Measurements from ENCODE around the gene SRPK2. TPM values are rescaled to one million over a fixed set of nuclear protein-coding genes. Genes with fewer than 3 reads are reported as not detected.

Gene SRPK2
- total RNA-seq, 1 donor from 2014 or later = 54.8 TPM

DNA sequence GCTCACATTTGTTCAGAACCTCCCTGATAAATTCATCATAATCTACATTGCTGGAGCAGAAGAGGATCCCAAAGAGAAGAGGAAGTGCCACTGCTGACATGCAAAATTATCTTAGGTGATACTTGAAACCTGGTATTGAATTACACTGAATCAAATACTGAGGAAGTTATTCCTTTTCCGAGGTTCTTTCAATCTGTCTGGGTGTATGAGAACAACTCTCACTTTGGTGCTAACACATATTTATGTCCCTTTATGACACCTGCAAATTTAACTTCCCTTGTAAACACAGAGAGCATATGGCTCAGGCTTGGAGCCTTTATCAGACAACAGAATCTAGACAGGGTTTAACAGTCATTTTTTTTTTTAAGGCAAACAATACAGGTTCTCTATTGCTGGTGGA lies 131.4 kb downstream of the SRPK2 start:
- H3K9ac ChIP-seq (ENCODE audit: low read length) = no peak overlapping the region
- Mint-ChIP-seq H3K4me1 (ENCODE audit: low read depth, unreplicated experiment) (peaks cover 19% of the 10 kb centered on the region), H3K27me3 (ENCODE audit: low read depth, unreplicated experiment) (no peaks in the 10 kb centered on the region), H3K4me3 (ENCODE audit: unreplicated experiment) (no peak overlapping the region), H3K9me3 (ENCODE audit: unreplicated experiment) (peaks cover 2% of the 10 kb centered on the region), H3K27ac (ENCODE audit: unreplicated experiment) (no peak overlapping the region), H3K36me3 (ENCODE audit: low read depth, unreplicated experiment) (peaks cover 6% of the 10 kb centered on the region)
- peaks cover 55% of the 10 kb centered on the region for H3K79me2 ChIP-seq (ENCODE audit: insufficient read depth, low read length)
- no peak overlapping the region for H3K4me2 ChIP-seq (ENCODE audit: low read length)
- H3K27me3 ChIP-seq (ENCODE audit: insufficient read depth, low read length) = no peaks in the 10 kb centered on the region
- H4K20me1 ChIP-seq (ENCODE audit: insufficient read depth, low read length) = peaks cover 62% of the 10 kb centered on the region
- H3K36me3 ChIP-seq (ENCODE audit: insufficient read depth, low read length) = no peaks in the 10 kb centered on the region
- TF ChIP-seq, protein P1, sequence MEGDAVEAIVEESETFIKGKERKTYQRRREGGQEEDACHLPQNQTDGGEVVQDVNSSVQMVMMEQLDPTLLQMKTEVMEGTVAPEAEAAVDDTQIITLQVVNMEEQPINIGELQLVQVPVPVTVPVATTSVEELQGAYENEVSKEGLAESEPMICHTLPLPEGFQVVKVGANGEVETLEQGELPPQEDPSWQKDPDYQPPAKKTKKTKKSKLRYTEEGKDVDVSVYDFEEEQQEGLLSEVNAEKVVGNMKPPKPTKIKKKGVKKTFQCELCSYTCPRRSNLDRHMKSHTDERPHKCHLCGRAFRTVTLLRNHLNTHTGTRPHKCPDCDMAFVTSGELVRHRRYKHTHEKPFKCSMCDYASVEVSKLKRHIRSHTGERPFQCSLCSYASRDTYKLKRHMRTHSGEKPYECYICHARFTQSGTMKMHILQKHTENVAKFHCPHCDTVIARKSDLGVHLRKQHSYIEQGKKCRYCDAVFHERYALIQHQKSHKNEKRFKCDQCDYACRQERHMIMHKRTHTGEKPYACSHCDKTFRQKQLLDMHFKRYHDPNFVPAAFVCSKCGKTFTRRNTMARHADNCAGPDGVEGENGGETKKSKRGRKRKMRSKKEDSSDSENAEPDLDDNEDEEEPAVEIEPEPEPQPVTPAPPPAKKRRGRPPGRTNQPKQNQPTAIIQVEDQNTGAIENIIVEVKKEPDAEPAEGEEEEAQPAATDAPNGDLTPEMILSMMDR (IDR thresholded peaks at IDR 0.05; ENCODE audit: insufficient read depth, low read depth, low read length) = no peak
- no peak for TF ChIP-seq EZH2 (IDR thresholded peaks at IDR 0.05; ENCODE audit: insufficient read depth, low read length)
- H3K9me3 ChIP-seq (ENCODE audit: insufficient read depth, low read depth, low read length) = no peaks in the 10 kb centered on the region
- no peak overlapping the region for H3K4me3 ChIP-seq (ENCODE audit: insufficient read depth, low read depth, low read length)
- DNase-seq (ENCODE audit: low read depth) (no peak), FAIRE-seq (no peak)
- H3K4me1 ChIP-seq (ENCODE audit: insufficient read depth, low read length) = peaks cover 6% of the 10 kb centered on the region
- H2AFZ ChIP-seq (ENCODE audit: low read depth, low read length) = no peak overlapping the region
- H3K27ac ChIP-seq (ENCODE audit: low read depth, low read length) = no peak overlapping the region

DNA sequence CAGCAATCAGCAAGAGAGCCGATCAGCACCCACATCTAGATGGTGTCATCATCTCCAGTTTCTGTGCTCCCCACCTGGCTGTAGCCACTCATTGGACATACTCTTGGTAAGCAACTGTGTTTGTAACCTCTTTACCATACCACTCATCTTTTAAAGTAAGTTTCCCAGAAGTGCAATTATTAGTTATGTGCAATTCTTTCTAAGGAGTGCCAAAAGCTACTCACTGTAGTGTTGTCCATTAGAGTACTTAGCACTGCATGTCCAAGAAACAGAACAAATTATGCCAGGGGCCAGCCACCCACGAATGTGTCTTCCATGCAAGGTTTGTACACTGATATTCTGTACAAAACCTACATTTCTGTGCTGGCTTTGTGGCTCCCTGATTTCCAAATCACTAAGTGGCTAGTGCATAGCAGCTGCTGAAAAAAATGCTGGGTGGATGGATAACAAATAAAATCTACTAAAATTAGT lies 131.9 kb downstream of the SRPK2 start:
- Histone ChIP-seq H3K9me3 (ENCODE audit: insufficient read depth, low read depth, low read length) (no peaks in the 10 kb centered on the region), H3K27ac (ENCODE audit: low read depth, low read length) (no peak overlapping the region), H3K4me2 (ENCODE audit: low read length) (no peak overlapping the region), H3K4me1 (ENCODE audit: insufficient read depth, low read length) (peaks cover 6% of the 10 kb centered on the region), H4K20me1 (ENCODE audit: insufficient read depth, low read length) (peaks cover 60% of the 10 kb centered on the region), H3K36me3 (ENCODE audit: insufficient read depth, low read length) (no peaks in the 10 kb centered on the region), H3K9ac (ENCODE audit: low read length) (no peak overlapping the region), H2AFZ (ENCODE audit: low read depth, low read length) (no peak overlapping the region), H3K4me3 (ENCODE audit: insufficient read depth, low read depth, low read length) (no peak overlapping the region), H3K27me3 (ENCODE audit: insufficient read depth, low read length) (no peaks in the 10 kb centered on the region), H3K79me2 (ENCODE audit: insufficient read depth, low read length) (peaks cover 51% of the 10 kb centered on the region)
- TF ChIP-seq EZH2 (IDR thresholded peaks at IDR 0.05; ENCODE audit: insufficient read depth, low read length) = no peak
- TF ChIP-seq, protein P1 (IDR thresholded peaks at IDR 0.05; ENCODE audit: insufficient read depth, low read depth, low read length) = no peak
- Mint-ChIP-seq H3K36me3 (ENCODE audit: low read depth, unreplicated experiment) (peaks cover 6% of the 10 kb centered on the region), H3K4me1 (ENCODE audit: low read depth, unreplicated experiment) (peaks cover 18% of the 10 kb centered on the region), H3K9me3 (ENCODE audit: unreplicated experiment) (peaks cover 2% of the 10 kb centered on the region), H3K4me3 (ENCODE audit: unreplicated experiment) (no peak overlapping the region), H3K27ac (ENCODE audit: unreplicated experiment) (no peak overlapping the region), H3K27me3 (ENCODE audit: low read depth, unreplicated experiment) (no peaks in the 10 kb centered on the region)
- no peak for DNase-seq (ENCODE audit: low read depth)
- no peak for FAIRE-seq

DNA sequence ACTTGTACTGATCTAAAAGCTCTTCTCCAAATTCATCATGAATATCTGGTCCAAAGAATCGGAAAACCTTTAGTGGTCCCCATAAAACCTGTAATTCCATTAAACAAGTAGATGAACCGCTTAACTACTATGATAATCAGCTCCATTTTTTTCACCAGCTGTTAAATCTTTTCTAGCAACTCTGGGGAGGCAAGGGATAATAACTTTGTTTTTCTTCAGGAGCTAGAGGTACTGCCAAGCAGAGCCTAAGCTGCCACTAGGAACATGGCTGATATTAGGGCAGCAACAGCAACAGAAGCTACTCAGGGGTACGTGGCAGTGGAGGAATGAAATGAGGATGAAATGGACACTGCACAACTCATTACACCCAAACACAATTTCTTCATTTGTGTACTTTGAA lies 138.0 kb downstream of the SRPK2 start:
- H3K4me3 Mint-ChIP-seq (ENCODE audit: unreplicated experiment) = no peak overlapping the region
- no peak overlapping the region for H3K27ac Mint-ChIP-seq (ENCODE audit: unreplicated experiment)
- no peaks in the 10 kb centered on the region for H3K4me1 ChIP-seq (ENCODE audit: insufficient read depth, low read length)
- no peaks in the 10 kb centered on the region for H3K9me3 Mint-ChIP-seq (ENCODE audit: unreplicated experiment)
- no peaks in the 10 kb centered on the region for H3K36me3 ChIP-seq (ENCODE audit: insufficient read depth, low read length)
- FAIRE-seq (no peak), DNase-seq (ENCODE audit: low read depth) (no peak)
- H3K4me3 ChIP-seq (ENCODE audit: insufficient read depth, low read depth, low read length) = no peak overlapping the region
- H2AFZ ChIP-seq (ENCODE audit: low read depth, low read length) = no peak overlapping the region
- no peak overlapping the region for H3K4me2 ChIP-seq (ENCODE audit: low read length)
- no peaks in the 10 kb centered on the region for H3K27me3 Mint-ChIP-seq (ENCODE audit: low read depth, unreplicated experiment)
- peaks cover 6% of the 10 kb centered on the region for H3K4me1 Mint-ChIP-seq (ENCODE audit: low read depth, unreplicated experiment)
- no peak for TF ChIP-seq EZH2 (IDR thresholded peaks at IDR 0.05; ENCODE audit: insufficient read depth, low read length)
- peaks cover 39% of the 10 kb centered on the region for H3K79me2 ChIP-seq (ENCODE audit: insufficient read depth, low read length)
- no peak overlapping the region for H3K27ac ChIP-seq (ENCODE audit: low read depth, low read length)
- no peak overlapping the region for H3K9ac ChIP-seq (ENCODE audit: low read length)
- H3K27me3 ChIP-seq (ENCODE audit: insufficient read depth, low read length) = no peaks in the 10 kb centered on the region
- H3K36me3 Mint-ChIP-seq (ENCODE audit: low read depth, unreplicated experiment) = no peaks in the 10 kb centered on the region
- peaks cover 60% of the 10 kb centered on the region for H4K20me1 ChIP-seq (ENCODE audit: insufficient read depth, low read length)
- H3K9me3 ChIP-seq (ENCODE audit: insufficient read depth, low read depth, low read length) = no peaks in the 10 kb centered on the region

Measured in astrocyte (in vitro differentiated cells and primary cell).